ENCODE measurements around the gene ENTPD5. TPM values are rescaled to one million over a fixed set of nuclear protein-coding genes. Genes with fewer than 3 reads are reported as not detected.
"Not testable (repeated sequence)": the region's sequence is repeated elsewhere in the genome, so short reads cannot be mapped to it uniquely, and the experiment has no call there.

The ENTPD5 gene
- total RNA-seq, 1 experiment from 2014 or later = 15.0 TPM

GRCh38 chr14:73958591-73958990 lies 60.5 kb downstream of the ENTPD5 start:
- no peak for DNase-seq (ENCODE audit: low read depth)
- in situ Hi-C loops (cut with HindIII; ENCODE audit: low pct_unique_long_range_greater_than_20kb, low sequenced_read_pairs) = no loop called here

DNA sequence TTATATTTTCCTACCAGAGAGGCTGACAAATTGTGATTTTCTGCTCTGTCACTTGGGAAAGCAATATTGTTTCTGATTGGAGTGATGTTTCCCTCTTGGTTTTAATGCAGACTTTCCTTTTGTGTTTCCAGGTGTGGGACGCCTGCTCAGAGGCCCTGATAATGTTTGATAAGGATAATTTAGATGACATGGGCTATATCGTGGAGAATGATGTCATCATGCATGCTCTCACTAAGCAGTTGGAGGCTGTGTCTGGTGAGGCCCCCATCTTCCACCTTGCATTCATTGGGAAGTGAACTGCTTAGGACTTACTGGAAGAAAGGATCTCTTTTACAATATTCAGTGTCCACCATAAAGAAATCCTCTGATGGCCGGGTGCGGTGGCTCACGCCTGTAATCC lies 63.4 kb downstream of the ENTPD5 start:
- in situ Hi-C loops (cut with HindIII; ENCODE audit: low pct_unique_long_range_greater_than_20kb, low sequenced_read_pairs) = no loop called here
- DNase-seq (ENCODE audit: low read depth) = no peak

DNA sequence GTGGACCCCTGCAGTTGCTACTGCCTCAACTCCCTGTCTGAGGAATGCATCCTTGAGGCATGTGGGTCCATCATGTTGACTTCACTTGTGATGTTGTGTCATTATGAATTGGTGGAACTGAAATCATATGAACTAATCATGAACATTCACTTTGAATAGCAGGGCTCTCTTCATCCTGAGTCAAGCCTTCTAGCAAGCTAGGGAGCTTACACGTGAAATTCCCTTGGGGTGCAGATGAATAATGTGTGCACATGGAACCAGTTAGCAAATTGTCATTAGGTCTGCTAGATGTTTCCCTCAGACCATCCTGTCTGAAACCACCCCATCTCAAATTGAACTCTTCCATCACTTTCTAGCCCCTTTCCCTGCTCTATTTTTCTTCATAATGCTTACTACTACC lies 65.4 kb downstream of the ENTPD5 start:
- in situ Hi-C loops (cut with HindIII; ENCODE audit: low pct_unique_long_range_greater_than_20kb, low sequenced_read_pairs) = no loop called here
- no peak for DNase-seq (ENCODE audit: low read depth)

- in situ Hi-C loops (cut with HindIII; ENCODE audit: low pct_unique_long_range_greater_than_20kb, low sequenced_read_pairs) = no loop called here
Observed at GRCh38 chr14:73949752-73950734, 69.0 kb downstream of the ENTPD5 start, which contains the start of the genes COQ6 and FAM161B. Gene COQ6 (plus strand): TSS chr14:73950302. CDS start chr14:73950333, 31 bp downstream. Gene FAM161B (minus strand): TSS chr14:73950094. CDS start chr14:73950026, 68 bp downstream.

GRCh38 chr14:73945159-73945670 lies 73.9 kb downstream of the ENTPD5 start:
- DNase-seq (ENCODE audit: low read depth) = no peak
- in situ Hi-C loops (cut with HindIII; ENCODE audit: low pct_unique_long_range_greater_than_20kb, low sequenced_read_pairs) = no loop called here

More at GRCh38 chr14:73949752-73950734, 69.0 kb downstream of the ENTPD5 start, which contains the start of the genes COQ6 and FAM161B:
- peak; percentile 98 for DNase-seq (ENCODE audit: low read depth)

DNA sequence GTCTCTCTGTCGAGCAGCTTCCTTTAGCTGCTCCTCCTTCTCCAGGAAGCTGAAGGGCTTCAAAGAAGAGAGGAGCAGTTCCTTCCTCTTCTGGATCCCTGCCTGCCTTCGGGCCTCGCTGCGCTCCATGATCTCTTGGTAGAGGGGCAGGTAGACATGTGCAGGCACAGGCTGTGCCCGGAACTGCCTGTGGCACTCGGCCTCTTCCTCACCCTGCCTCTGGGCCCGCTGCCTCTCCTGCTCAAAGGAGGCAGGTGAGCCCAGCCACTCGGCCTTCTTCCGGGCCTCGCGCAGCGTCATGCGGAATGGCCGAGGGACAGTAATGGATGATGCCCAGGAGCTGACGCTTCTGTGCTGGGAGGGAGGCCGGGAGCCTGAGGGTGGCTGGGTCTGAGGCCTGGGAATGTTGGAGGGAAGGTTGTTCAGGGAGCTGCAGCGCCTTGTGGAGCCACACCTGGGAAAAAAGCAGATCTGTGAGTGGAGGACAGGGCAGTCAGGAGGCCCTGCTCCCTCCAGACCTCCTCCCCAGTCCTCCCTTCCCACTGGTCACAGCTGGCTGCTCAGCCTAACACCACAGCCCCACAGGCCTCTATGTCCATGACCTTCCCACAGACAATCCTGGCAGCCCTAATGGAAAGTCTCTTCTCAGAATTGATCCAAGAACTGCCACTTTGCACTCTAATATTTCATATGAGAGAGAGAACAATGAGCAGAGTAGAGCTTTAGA lies 74.5 kb downstream of the ENTPD5 start:
- no peak for DNase-seq (ENCODE audit: low read depth)
- in situ Hi-C loops (cut with HindIII; ENCODE audit: low pct_unique_long_range_greater_than_20kb, low sequenced_read_pairs) = no loop called here

DNA sequence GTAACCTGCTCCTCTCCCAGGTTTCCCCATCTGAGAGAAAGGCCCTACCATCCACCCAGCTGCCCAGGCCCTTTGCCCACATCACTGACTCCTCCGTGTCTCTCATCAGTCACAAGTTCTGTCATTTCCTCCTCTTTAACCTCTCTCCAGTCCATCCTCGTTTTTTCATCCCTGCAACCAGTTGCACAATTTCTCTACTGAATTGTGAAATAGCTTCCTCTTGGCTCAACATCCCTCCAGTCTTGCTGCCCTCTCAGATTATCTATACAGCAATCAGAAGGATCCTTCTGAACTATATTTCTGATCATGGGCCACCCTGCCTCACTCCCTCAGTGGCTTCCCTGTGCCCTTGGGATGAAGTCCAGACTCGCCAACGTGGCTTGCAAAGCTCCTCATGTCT lies 76.0 kb downstream of the ENTPD5 start:
- DNase-seq (ENCODE audit: low read depth) = peak; percentile 18
- in situ Hi-C loops (cut with HindIII; ENCODE audit: low pct_unique_long_range_greater_than_20kb, low sequenced_read_pairs) = no loop called here

GRCh38 chr14:73942180-73942579 lies 76.9 kb downstream of the ENTPD5 start:
- in situ Hi-C loops (cut with HindIII; ENCODE audit: low pct_unique_long_range_greater_than_20kb, low sequenced_read_pairs) = no loop called here
- no peak for DNase-seq (ENCODE audit: low read depth)

DNA sequence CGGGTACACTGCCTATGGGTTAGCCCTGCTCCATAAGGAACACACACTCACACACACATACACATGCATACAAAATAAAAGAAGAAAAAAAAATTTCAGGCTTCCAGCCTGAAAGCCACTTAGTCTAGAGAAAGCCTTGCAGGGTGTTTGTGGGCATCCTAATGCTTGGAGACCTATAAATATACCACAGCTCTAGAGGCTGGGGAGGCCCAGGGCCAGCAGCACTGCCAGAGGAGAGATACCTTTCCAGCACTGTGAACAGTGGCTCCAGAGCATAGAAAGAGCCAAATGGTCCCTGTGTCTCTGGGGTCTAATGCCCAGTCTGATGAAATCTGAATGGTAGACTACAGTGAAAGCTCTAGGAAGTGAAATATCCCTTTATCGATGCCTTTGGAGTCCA lies 82.1 kb downstream of the ENTPD5 start:
- DNase-seq (ENCODE audit: low read depth) = no peak
- in situ Hi-C loops (cut with HindIII; ENCODE audit: low pct_unique_long_range_greater_than_20kb, low sequenced_read_pairs) = no loop called here

GRCh38 chr14:73936548-73936947 lies 82.5 kb downstream of the ENTPD5 start:
- in situ Hi-C loops (cut with HindIII; ENCODE audit: low pct_unique_long_range_greater_than_20kb, low sequenced_read_pairs) = no loop called here
- no peak for DNase-seq (ENCODE audit: low read depth)

DNA sequence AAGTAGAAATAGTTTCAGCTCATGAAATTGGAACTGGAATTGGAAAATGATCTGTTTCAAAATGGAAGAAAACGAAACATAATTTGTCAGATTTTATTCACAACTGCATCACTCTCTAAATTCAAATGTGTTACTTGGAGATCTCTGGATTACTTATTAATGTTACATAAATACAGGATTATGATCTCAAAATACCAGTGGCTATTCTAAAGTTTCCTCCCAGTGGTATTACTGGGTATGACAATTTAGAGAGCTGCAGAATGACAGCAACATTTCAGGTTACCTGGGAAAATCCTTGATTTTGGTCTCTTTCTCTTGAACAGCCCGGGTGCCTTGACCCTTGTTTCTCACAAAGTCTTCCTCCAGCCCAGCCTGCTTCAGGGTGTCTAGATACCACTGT lies 83.4 kb downstream of the ENTPD5 start:
- in situ Hi-C loops (cut with HindIII; ENCODE audit: low pct_unique_long_range_greater_than_20kb, low sequenced_read_pairs) = no loop called here
- DNase-seq (ENCODE audit: low read depth) = no peak

DNA sequence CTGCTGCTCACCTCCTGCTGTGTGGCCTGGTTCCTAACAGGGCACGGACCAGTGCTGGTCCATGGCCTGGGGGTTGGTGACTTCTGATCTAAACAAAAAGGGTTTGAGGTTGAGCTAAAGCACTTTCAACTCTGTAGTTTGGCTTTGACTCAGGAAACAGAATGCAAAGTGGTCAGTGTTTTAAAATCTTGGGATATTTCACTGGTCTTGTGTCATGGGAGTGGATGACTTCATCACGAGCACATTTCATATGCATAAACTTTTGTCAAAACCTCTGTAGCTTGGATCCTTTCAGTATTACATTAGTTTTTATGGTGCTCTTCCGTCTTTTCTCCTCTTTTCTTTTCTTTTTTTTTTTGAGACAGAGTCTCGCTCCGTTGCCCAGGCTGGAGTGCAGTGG lies 94.8 kb downstream of the ENTPD5 start:
- in situ Hi-C loops (cut with HindIII; ENCODE audit: low pct_unique_long_range_greater_than_20kb, low sequenced_read_pairs) = no loop called here
- DNase-seq (ENCODE audit: low read depth) = no peak

DNA sequence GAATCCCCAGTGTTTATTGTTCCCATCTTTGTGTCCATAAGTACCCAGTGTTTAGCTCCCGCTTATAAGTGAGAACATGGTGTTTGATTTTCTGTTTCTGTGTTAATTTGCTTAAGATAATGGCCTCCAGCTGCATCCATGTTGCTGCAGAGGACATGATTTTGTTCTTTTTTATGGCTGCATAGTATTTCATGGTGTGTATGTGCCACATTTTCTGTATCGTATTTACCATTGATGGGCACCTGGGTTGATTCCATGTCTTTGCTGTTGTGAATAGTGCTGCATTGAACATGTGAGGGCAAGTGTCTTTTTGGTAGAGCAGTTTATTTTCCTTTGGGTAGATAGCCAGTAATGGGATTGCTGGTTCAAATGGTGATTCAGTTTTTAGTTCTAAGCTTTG lies 99.6 kb downstream of the ENTPD5 start:
- DNase-seq (ENCODE audit: low read depth); in situ Hi-C loops (cut with HindIII; ENCODE audit: low pct_unique_long_range_greater_than_20kb, low sequenced_read_pairs): not testable (repeated sequence)

GRCh38 chr14:73916324-73916723 lies 102.8 kb downstream of the ENTPD5 start:
- DNase-seq (ENCODE audit: low read depth) = no peak
- in situ Hi-C loops (cut with HindIII; ENCODE audit: low pct_unique_long_range_greater_than_20kb, low sequenced_read_pairs) = no loop called here

GRCh38 chr14:73913256-73913655 lies 105.8 kb downstream of the ENTPD5 start:
- no peak for DNase-seq (ENCODE audit: low read depth)
- in situ Hi-C loops (cut with HindIII; ENCODE audit: low pct_unique_long_range_greater_than_20kb, low sequenced_read_pairs) = no loop called here

- in situ Hi-C loops (cut with HindIII; ENCODE audit: low pct_unique_long_range_greater_than_20kb, low sequenced_read_pairs) = no loop called here
- no peak for DNase-seq (ENCODE audit: low read depth)
Observed at GRCh38 chr14:73909681-73910080, 109.4 kb downstream of the ENTPD5 start.

Data from Caki2 (cell line).